Colon (tissue), 2 donors: Measurements from ENCODE around the gene SDK2.

ENCODE experiments used
- FAIRE-seq: peaks from 2 replicates; lab custom pipeline; 2012; peaks lifted over from hg19 to GRCh38; lab: Jason Lieb, UNC
- donor health status: control.
- donor health status: control.

The SDK2 gene

DNA sequence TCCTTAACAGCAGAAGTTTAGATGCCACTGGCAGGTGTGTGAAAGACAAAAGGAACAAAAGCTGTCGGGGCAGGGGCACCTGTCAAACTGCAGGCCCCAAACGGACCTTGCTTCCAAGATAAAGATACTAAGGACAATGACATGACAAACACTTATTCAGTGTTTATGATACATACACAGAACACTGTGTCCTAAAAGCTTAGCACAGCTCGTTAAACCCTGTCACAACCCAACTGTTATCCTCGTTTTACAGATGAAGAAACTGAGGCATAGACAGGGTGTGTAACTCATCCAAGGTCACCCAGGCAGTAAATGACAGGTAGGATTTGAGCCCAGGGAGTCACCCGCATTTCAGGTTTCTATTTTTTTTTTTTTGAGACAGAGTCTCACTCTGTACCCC is 9.6 kb downstream of the SDK2 start:
- FAIRE-seq: no peak

GRCh38 chr17:73633736-73634135 is 10.5 kb downstream of the SDK2 start:
- FAIRE-seq: no peak

GRCh38 chr17:73632513-73632912 is 11.7 kb downstream of the SDK2 start:
- no peak for FAIRE-seq

- no peak for FAIRE-seq
Observed at GRCh38 chr17:73630965-73631595, 13.2 kb downstream of the SDK2 start.

DNA sequence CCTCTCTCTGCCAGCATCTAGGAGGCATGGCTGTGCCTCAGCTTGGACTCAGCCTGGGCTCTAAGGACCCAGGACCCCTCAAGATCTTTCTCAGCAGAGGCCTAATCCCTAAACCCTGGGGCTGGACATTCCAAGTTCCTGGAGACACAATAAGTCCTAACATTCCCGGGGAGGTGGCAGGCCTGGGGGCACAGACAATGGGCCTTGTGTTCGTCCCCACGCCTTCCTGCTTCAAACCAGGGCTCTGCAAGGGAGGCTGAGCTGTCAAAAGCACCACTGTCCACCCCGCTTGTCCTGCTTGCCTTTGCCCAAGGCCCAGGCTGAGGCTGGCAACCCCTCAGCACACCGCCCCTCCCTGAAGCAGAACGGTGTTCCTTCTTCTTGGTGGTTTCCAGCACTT is 13.7 kb downstream of the SDK2 start:
- FAIRE-seq: no peak

- no peak for FAIRE-seq
Observed at GRCh38 chr17:73628642-73629552, 15.3 kb downstream of the SDK2 start.

GRCh38 chr17:73625991-73626673 is 18.1 kb downstream of the SDK2 start:
- FAIRE-seq: no peak

DNA sequence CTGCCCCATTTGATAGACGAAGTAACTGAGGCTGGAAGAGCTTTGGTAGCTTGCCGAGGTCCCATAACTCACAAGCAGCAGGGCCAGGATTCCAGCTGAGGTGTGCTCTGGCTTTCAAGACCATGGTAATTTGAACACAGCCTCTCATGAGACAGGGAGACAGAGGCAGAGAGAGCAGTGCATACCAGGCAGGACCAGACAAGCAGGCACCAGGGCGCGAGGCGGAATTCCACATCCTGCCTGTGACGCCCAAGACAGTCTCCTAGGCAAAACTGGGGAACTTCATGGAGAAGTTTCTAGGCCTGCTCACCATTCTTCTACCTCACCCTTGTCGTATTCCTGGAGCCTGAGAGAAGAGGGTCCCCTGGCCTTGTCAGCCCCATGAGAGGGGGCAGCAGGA is 19.2 kb downstream of the SDK2 start:
- FAIRE-seq: no peak

GRCh38 chr17:73624496-73624988 is 19.7 kb downstream of the SDK2 start:
- FAIRE-seq: no peak

- no peak for FAIRE-seq
Observed at GRCh38 chr17:73623818-73624217, 20.4 kb downstream of the SDK2 start.

DNA sequence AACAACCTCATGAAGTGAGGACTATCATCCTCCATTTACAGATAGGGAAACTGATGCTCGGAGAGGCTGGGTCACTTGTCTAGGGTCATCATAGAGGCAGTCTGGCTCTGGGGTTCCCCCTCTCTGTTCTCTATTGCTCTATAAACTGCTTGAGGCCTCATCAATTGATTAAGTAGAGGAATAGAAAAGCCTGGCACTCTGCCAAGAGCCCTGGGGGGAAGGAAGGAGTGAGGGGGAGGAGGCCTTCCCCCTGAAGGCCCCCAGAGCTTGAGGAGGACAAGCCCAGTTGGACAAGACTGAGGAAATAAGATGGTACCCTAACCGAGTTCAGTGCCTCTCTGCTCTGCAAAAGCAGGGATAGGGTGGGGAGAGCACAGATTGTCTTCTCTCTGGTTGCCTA is 21.0 kb downstream of the SDK2 start:
- no peak for FAIRE-seq

DNA sequence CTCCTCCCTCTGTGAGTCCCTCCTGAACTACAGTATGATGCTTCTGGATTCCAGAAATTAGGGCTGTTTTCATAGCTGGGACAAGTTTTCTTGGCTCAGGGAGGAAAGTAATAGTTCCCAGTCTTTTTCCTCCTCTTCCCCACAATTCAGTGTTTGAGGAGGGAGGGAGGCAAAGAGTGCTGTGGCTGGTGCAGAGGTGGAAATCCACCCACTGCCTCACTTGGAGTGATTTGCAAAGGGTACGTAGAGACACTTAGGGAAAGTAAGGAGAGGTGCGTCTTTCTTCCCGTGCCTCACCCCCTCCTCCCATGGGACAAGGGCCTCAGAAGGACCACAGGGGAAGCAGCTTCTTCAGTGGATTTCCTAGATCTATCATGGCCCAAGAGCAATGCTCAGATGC is 21.9 kb downstream of the SDK2 start:
- FAIRE-seq: no peak

- FAIRE-seq: no peak
Observed at GRCh38 chr17:73621685-73622084, 22.6 kb downstream of the SDK2 start.

- no peak for FAIRE-seq
Observed at GRCh38 chr17:73620414-73620813, 23.8 kb downstream of the SDK2 start.

DNA sequence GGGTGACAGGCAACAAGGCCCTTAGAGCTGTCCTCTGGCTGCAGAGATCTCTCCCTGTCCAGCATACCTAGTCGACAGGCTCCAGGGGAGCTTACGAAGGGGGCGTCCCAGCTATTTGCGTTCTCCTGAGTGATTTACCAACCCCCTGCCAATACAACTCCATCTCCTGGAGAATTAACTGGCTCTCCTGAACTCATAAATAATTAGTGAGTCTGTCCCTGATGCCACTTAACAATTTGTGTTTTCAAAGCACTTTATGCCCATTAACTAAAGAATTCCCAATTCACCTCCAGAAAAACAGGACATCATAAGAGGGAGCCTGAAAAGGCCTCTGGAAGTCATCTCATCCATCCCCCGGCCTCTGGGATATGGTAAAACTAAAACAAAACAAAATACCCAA is 26.7 kb downstream of the SDK2 start:
- FAIRE-seq: no peak

DNA sequence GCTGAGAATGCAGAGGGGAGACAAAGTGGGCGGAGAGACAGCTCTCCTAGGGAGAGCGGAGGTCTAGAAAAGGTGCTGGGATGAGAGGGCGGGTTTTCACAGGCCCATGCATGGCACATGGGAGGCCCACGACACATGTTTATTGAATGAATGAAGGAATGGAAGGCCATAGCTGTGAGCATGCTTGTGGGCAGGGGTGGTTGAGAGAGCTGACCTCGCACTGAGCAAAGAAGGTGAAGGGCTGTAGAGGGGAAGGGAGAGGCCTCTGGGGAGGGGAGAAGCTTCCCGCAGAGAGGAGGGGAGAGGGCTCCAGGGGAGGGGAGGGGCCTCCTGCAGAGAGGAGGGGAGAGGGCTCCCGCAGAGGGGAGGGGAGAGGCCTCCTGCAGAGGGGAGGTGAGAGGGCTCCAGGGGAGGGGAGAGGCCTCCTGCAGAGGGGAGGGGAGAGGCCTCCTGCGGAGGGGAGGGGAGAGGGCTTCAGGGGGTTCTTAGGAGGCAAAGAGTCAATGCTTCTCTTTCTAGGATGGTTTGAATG is 27.3 kb downstream of the SDK2 start:
- no peak for FAIRE-seq

DNA sequence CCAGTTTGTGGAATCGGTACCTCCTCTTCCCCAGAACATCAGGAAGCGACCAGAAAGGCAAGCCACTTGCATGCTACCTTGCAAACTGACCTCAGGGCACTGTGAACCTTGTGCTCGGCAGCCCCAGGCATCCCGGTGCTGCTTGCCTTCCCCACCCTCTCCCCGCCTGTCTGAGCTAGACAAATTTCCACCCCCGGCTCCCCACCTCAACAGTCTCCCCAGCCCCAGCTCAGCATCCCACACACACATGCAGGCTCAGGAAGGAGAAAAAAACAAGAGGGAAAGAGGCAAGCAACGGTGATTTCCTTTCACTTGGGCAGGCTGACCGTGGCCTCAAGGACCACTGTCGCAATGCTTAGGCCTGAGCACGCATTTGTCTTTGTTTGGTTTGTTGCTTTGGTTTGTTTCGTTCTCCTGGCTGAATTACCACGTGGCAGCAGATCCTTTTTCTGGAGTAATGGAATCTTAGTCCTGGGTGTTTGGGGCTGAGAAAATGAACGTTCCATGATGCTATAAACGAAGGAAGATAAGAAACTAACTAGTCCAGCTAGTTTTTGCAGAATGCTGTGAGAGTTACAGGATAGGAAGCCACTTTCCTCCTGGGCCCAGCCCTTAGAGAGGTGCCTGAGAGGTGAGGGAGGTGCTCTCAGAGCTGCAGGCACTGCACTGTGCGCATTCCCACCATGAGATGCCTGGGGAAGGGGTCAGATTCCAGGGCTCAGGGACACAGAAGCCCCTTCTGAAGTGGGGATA is 27.9 kb downstream of the SDK2 start:
- FAIRE-seq: no peak

- no peak for FAIRE-seq
Observed at GRCh38 chr17:73614256-73614655, 30.0 kb downstream of the SDK2 start.

- no peak for FAIRE-seq
Observed at GRCh38 chr17:73613271-73614233, 30.7 kb downstream of the SDK2 start.

DNA sequence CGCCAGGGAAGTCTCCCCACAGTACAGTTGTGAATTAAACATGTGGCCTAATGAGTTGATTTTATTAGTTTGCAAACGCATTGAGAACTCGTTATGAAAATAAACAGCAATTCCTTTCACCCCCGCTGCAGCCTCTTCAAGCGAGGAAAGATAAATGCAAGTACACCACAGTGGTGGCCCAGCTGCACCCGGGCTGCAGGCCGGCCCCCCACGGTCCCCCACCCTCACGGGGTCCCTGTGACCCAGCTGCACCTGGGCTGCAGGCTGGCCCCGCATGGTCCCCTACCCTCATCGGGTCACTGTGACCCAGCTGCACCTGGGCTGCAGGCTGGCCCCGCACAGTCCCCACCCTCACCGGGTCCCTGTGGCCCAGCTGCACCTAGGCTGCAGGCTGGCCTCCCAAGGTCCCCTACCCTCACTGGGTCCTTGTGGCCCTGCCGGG is 32.2 kb downstream of the SDK2 start:
- FAIRE-seq: no peak

- FAIRE-seq: no peak
Observed at GRCh38 chr17:73611630-73612029, 32.6 kb downstream of the SDK2 start.
